Activated effector memory CD4-positive, alpha-beta T cell treated with anti-CD3 and anti-CD28 coated beads, Interleukin-2, amount 50 U/mL, for 16 hours (primary cell): Measurements from ENCODE around the gene HECW1.
"Not testable (repeated sequence)": the region's sequence is repeated elsewhere in the genome, so short reads cannot be mapped to it uniquely, and the experiment has no call there.

Source experiments
- DNase-seq: peaks from one replicate; pipeline ENCODE4 v3.0.0-alpha.2; 2020

Gene HECW1

DNA sequence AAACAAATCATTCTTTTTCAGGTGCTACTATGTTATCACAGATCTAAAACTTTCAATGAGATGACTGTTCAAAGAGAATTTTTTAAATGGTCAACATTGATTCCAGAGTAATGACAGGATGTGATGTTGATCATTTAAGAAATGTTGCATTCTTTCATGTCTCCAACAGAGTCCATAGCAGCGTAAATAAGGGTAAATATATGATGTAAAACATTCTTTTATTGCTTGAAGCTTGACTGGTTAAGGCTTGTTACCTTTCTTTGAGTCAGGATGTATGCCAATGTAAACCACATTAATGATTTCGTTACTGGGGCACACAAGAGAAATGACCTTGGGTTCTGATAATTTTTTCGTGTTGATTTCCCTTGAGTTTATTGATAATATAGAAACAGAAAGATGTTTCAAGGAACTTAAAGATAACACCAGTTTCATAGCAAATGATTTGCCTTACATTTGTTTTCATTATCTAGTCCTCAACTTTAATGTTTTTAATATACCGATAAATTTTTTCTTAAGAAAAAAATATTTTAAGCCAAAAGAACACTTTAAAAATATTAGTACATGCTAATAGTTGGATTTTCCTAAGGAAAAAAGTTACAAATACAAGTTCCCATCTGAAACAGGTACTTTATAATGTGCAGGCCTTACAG lies 473.9 kb downstream of the HECW1 start:
- no peak for DNase-seq

DNA sequence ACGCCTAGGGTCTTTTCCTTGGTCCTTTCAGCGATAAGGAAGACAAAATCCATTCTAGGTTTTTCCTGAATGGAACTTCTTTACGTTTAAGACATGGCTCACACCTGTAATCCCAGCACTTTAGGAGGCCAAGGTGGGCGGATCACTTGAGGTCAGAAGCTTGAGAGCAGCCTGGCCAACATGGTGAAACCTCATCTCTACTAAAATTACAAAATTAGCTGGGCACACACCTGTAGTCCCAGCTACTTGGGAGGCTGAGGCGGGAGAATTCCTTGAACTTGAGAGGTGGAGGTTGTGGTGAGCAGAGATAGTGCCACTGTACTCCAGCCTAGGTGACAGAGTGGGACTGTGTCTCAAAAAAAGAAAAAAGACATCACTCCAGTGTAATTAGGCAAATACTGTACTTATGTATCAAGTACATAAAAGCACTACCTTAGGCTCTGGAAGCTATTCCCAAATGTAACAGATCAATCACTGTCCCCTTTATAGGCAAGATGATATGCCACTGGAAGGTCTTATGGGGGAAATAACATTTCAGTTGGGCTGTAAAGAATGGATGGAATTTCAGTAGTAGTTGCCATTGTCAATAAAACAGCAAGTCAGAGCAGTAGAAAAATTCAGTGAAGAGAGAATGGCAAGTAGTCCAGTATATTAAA lies 476.2 kb downstream of the HECW1 start:
- DNase-seq, result no peak

DNA sequence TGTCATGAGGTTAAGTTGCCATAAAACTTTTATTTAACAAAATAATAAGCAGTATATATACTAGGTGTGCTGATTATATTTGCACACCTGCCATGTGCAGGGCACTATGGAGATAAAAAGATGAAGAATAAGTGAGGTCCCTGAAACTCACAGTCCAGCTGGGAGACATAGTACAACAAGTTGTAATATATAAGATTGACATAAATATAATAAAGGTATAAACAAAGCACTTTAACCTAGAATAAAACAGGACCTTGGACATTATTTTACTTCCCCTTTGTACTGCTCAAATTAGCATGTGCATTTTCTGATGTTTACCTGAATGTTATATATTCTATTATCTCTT lies 476.7 kb downstream of the HECW1 start:
- DNase-seq, result no peak

DNA sequence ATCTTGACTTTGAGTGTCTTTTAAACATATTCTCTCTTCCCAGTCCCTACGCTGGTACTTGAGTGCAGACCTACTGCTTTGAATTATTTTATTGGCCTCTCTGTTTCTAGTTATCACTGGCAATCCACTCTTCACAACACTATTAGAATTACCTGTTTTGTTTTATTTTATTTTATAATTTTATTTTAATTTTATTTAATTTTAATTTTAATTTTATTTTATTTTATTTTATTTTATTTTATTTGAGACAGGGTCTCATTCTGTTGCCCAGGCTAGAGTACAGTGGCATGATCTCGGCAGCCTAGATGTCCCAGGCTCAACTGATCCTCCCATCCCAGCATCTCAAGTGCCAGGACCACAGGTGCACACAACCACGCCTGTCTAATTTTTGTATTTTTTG lies 477.3 kb downstream of the HECW1 start:
- DNase-seq, result no peak

DNA sequence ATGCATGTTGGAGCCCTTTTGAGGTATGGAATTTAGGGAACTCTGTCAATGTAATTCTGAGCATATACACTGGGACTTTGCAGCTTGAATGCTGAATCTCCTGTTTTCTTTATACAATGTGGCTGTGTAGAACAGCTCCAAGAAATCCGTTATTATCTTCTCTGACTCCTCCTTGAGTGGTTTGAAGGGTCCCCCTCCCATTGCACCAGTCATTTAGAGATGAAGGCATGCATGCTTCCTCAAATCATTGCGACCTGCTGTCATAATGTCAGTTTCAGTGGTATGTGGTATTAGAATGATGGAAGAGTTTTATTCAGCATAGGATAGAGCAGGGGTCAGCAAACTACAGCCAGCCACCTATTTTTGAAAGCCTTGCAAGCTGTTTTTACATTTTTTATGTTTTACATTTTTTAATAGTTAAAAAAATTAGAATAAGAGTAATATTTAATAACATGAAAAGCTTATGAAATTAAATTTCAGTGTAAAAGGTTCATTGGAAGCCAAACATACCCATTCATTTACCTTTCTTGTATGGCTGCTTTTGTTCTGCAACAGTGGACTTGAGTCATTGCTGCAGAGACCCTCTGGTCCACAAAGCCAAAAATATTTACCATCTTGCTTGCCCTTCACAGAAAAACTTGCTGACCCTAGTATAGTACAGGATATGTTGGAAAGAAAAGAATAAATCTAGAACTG lies 478.6 kb downstream of the HECW1 start:
- DNase-seq, result no peak

DNA sequence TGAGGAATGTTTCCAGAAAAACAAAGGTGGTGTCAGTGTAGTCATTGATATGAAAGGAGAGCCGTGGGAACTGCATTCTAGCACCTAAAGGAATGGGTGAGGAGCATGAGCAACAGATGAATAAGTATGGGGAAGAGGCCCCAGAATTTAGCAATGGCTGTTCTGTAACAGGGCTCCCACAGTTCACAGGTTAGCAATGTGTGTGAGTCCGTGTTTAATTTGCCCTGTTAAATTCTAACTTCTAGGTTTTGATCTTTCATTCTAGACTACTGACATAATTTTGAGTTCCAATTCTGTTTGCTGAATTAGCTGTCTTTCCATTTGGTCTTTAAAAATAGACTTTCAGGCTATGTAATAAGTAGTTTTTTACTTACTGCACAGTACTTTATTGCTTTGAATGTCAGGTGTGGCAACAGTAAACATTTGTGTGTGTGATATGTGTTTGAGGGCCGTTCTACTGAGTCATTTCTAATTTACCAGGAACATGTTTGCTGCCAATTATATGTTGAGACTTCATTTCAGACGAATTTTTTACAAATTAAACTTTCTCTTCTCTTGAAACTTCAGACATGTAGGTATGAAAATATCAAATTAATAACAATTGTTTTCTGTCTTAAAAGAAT lies 479.2 kb downstream of the HECW1 start:
- DNase-seq, result no peak

DNA sequence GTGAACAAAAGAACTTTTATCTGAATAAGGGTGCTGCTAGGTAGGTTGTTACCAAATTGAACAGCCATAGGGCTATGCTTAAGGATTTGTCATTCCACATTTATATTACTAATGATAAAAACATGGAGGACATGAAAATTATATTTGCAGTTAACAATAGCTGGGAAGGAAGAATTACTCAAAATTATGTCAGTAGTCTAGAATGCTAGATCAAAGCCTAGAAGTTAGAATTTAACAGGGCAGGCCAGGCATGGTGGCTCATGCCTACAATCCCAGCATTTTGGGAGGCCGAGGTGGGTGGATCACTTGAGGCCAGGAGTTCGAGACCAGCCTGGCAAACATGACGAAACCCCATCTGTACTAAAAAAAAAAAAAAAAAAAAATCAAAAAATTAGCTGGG lies 479.9 kb downstream of the HECW1 start:
- no peak for DNase-seq

DNA sequence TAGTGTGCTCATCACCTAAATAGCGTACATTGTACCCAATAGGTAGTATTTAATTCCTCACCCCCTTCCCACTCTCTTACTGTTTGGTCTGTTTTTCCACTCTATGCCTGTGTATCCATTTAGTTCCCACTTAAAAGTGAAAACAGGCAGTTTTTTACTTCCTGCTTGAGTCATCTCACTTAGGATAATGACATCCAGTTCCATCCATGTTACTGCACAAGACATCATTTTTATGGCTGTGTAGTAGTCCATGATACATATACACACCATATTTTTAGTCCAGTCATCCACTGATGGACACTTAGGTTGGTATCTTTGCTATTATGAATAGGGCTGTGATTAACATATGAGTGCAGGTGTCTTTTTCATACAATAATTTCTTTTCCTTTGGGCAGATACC lies 480.6 kb downstream of the HECW1 start:
- DNase-seq, result no peak

DNA sequence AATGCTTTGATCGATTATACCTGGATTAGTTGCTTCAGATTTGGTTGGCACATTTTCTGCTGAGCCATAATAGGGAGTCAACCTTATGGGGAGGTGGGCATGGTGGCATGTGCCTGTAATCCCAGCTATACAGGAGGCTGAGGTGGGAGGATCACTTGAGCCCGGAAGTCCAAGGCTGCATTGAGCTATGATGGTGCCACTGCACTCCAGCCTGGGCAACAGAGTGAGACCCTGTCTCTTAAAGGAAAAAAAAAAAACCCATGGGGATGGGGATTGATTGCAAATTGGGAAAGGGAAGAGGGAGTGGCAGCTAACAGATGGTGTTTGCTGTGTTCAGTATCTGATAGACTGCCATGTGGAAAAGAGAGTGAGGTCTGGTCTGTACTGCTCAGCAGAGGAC lies 481.6 kb downstream of the HECW1 start:
- DNase-seq, result no peak

DNA sequence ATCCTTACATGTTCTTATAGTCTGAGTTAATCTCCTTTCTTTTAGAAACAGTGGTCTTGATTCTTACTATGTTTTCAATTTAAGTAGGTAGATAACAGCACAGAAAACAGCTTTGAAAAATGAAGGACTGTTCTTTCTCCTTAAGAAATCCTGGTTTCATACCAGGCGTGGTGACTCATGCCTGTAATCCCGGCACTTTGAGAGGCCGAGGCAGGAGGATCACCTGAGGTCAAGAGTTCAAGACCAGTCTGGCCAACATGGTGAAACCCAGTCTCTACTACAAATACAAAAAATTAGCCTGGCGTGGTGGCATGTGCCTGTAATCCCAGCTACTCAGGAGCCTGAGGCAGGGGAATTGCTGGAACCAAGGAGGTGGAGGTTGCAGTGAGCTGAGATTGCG lies 484.0 kb downstream of the HECW1 start:
- DNase-seq, result not testable (repeated sequence)

DNA sequence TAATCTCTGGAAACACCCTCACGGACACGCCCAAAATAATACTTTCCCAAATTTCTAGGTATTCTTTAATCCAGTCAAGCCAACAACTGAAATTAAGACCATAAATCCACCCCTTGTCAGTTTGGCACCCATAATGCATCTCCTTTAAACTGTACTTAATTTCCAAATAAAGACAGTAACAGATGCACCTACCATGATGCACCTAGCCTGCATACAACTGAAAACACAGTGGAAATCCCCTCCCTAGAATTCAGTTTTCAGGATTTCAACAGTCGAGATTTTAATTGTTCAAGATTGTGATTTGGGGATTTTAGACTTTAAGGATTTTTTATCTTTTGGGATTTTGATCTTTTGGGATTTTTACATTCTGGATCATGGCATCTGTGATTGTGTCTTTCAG lies 487.6 kb downstream of the HECW1 start:
- no peak for DNase-seq

DNA sequence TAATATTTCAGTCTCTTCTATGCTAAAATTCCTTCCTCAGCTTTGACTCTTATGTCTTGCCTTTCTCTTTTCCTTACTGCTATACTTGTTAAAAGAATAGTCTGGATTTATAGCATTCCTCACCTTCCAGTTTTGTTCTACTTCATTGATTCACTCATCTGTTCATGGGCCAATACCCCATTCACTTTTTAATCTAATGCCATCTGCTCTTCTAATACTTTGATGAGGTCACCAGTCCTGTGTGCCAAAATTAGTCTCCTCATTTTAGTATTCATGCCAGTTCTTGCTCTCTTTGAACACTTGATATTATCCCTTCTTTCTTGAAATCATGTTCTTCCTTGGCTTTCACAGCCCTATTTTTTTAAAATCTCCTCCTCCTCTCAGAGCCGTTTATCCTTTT lies 489.8 kb downstream of the HECW1 start:
- DNase-seq, result no peak

DNA sequence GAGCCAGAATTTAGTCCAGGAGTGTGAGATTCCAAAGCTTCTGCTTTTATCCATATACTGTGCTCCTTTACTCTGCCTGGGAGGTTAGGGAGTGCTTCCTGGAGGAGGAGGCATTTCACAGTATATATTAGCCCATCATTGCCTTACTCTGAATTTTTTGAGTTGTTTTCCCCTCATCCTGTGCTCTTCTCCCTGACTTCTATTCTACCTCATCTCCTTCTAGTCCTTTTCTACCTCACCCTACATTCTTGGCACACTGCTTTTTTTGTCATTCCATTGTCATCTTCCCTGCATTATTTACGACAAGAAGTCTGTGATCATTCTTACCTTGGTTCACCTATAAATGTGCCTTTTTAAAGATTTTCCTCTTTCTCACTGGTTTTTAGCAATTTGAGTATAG lies 491.8 kb downstream of the HECW1 start:
- DNase-seq, result no peak

DNA sequence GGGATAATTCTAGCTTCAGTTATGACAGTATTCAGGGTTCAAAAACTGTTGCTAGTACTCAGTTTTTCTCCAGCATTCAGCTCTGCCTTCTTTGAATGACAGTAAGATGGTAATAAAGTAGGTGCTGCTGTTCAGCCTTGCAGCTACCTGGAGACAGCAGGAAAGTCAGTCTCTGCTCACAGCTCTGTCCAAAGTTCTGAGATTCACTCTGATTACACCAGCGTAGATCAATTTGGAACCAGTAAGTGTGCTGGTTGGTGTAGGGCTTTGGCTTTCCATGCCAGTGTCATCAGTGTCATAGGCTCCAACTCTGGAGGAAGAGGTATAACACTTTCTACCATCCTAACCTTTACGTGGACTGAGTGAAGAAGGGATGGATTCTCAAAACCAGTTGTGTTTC lies 496.6 kb downstream of the HECW1 start:
- no peak for DNase-seq

DNA sequence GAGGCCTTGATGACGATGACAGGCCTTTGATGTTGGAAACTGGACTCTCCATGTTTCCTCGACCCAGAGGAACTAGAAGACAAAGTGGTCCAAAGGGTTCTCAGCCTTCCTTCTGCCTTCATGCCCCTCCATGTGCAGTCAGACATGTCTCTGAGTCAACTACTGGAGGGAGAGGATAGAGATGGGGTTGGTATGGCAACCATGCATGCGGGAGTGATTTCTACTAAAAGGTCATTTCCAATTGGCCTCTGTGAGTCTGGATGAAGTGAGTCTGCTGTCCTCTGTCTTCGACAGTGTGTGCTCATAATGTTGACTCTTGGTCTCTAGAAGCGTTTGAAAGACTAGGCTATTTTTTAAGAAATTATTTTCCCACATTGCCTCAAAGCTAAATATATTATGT lies 499.7 kb downstream of the HECW1 start:
- DNase-seq, result no peak

DNA sequence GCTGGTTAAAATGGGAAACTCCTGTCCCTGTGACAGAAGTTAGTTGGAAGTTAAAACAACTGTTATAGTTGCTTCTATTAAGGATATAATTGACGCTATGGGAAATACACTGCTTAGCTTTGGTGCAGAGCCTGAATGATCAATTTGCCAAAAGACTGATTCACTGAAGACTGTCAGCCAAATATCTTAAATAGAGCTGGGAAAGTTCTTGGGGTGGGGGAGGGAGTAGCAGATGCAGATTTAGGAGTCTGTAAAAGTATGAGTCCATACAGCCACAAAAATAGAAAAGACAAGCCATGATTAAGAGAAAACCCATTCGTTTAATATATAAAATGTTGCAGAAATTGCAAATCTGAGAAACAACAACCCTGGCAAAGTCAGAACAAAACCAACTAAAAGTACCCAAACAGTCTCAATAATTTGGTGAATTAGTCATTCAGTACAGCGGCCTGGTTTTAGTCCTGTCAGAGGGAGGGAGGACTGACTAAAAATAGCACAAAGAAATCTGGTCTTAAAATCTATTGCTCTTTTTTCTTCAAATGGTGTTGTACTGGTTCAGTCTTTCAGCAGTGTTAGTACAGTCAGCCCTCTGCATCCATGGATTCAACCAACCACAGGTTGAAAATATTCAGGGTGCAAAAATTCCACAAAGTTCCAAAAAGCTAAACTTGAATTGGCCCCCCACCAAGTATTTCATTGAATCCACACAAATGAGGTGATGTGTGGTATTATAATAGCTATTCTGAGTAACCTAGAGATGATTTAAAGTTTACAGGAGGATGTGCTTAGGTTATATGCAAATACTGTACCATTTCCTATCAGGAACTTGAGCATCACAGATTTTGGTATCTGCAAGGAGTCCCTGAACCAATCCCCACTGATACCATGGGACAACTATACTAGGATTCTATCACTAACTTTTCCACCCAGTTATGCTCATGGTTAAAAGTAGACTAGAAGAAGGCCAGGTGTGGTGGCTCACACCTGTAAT lies 500.4 kb downstream of the HECW1 start:
- no peak for DNase-seq
